SK-N-SH (cell line): ENCODE measurements around the gene MOSPD2. TPM values are rescaled to one million over a fixed set of nuclear protein-coding genes. Genes with fewer than 3 reads are reported as not detected.

Experiments used
- CTCF ChIA-PET: fragments of 300-600, 350-600 bp; formaldehyde crosslinking; extraction: SDS; loops from one replicate; lab custom pipeline; 2021; lab: Yijun Ruan, JAX
- POLR2A ChIA-PET: fragments of 350-600 bp; sonication (Branson Sonifier 250); formaldehyde crosslinking; extraction: SDS; loops from one replicate; lab custom pipeline; 2020; ENCODE audit warnings: antibody characterized with exemption, inconsistent platforms; lab: Yijun Ruan, JAX
- DNase-seq: peaks from one replicate; pipeline ENCODE4 v3.0.0; 2012
- H2AFZ ChIP-seq: fragments of 200-600 bp; sonication (generic); 2 replicates; pipeline ENCODE4 v1.8.1; 2016; ENCODE audit warnings: antibody characterized with exemption, mild to moderate bottlenecking, low read depth
- H3F3A ChIP-seq: fragments of 200-600 bp; sonication (generic); replicated peaks from 2 replicates; pipeline ENCODE3; 2016; ENCODE audit warnings: antibody characterized with exemption, mild to moderate bottlenecking; ENCODE audit not compliant: insufficient read depth
- H3K27ac ChIP-seq, 2 experiments: fragments of 200-500 bp in 1 of 2; fragments of 200-600 bp in 1 of 2; sonication (Bioruptor generic) in 1 of 2; sonication (generic), shearing (Covaris generic) in 1 of 2; 2 replicates each; pipeline versions ENCODE4 v1.5.1 to v1.6.1; 2014 to 2016; ENCODE audit warnings: low read depth in 2 of 2, inconsistent platforms in 1 of 2, low read length in 1 of 2, mild to moderate bottlenecking in 1 of 2, mixed read lengths in 1 of 2
- H3K27me3 ChIP-seq: fragments of 200-600 bp; sonication (generic), shearing (Covaris generic); 2 replicates; pipeline ENCODE4 v1.6.1; 2016; ENCODE audit warnings: mixed run types; ENCODE audit not compliant: insufficient read depth
- H3K36me3 ChIP-seq, 2 experiments: fragments of 200-500 bp in 1 of 2; fragments of 200-600 bp in 1 of 2; sonication (Bioruptor generic) in 1 of 2; sonication (generic) in 1 of 2; replicated peaks in 1 of 2; 2 replicates each; pipeline versions ENCODE3 to v1.5.1; 2014 to 2016; ENCODE audit warnings: low read length in 1 of 2, mild to moderate bottlenecking in 1 of 2; ENCODE audit not compliant: insufficient read depth in 2 of 2, control insufficient read depth in 1 of 2
- H3K4me1 ChIP-seq, 2 experiments: fragments of 200-500 bp in 1 of 2; fragments of 200-600 bp in 1 of 2; sonication (Bioruptor generic) in 1 of 2; sonication (generic), shearing (Covaris generic) in 1 of 2; 2 replicates each; pipeline versions ENCODE4 v1.5.1 to v1.6.1; 2014 to 2016; ENCODE audit warnings: low read depth in 1 of 2, low read length in 1 of 2, mixed run types in 1 of 2; ENCODE audit not compliant: insufficient read depth in 2 of 2, control insufficient read depth in 1 of 2
- H3K4me2 ChIP-seq: fragments of 200-600 bp; sonication (generic), shearing (Covaris generic); 2 replicates; pipeline ENCODE4 v1.6.1; 2017; ENCODE audit warnings: mixed run types
- H3K4me3 ChIP-seq, 2 experiments: fragments of 200-500 bp in 1 of 2; fragments of 200-600 bp in 1 of 2; sonication (Bioruptor generic) in 1 of 2; sonication (generic), shearing (Covaris generic) in 1 of 2; 2 replicates each; pipeline versions ENCODE4 v1.5.1 to v1.8.1; 2014 to 2016; ENCODE audit warnings: low read depth in 2 of 2, inconsistent platforms in 1 of 2, low read length in 1 of 2, mild to moderate bottlenecking in 1 of 2, mixed read lengths in 1 of 2, moderate library complexity in 1 of 2
- H3K79me2 ChIP-seq: fragments of 200-600 bp; sonication (generic); 2 replicates; pipeline ENCODE4 v1.8.1; 2017; ENCODE audit warnings: mild to moderate bottlenecking; ENCODE audit not compliant: insufficient read depth
- H3K9ac ChIP-seq: fragments of 200-600 bp; sonication (generic); 2 replicates; pipeline ENCODE4 v1.6.1; 2017; ENCODE audit warnings: mixed run types
- H3K9me2 ChIP-seq: fragments of 200-600 bp; sonication (generic); 2 replicates; pipeline ENCODE4 v1.6.1; 2017; ENCODE audit warnings: mixed run types
- H3K9me3 ChIP-seq: fragments of 200-600 bp; sonication (generic); 2 replicates; pipeline ENCODE4 v1.6.1; 2017; ENCODE audit warnings: mixed run types, mild to moderate bottlenecking, moderate library complexity
- H4K20me1 ChIP-seq: fragments of 200-600 bp; sonication (generic); 2 replicates; pipeline ENCODE4 v1.6.1; 2017; ENCODE audit warnings: mild to moderate bottlenecking, mixed run types; ENCODE audit not compliant: insufficient read depth
- CHD2 ChIP-seq: fragments of 150-350 bp; IDR thresholded peaks from 2 replicates; pipeline ENCODE4 v1.6.1; 2018; ENCODE audit warnings: low read length; ENCODE audit not compliant: partially characterized antibody
- FOXJ3 ChIP-seq: sonication (generic); formaldehyde crosslinking; IDR thresholded peaks from 2 replicates; pipeline ENCODE4 v1.5.1; 2020; ENCODE audit warnings: mild to moderate bottlenecking, missing genetic modification reagents
- GATA2 ChIP-seq: sonication (generic); formaldehyde crosslinking; IDR thresholded peaks from 2 replicates; pipeline ENCODE4 v1.5.0; 2020; ENCODE audit warnings: mild to moderate bottlenecking, missing genetic modification reagents
- JUND ChIP-seq: IDR thresholded peaks from 2 replicates; pipeline ENCODE4 v1.4.0; 2012
- MEF2A ChIP-seq: IDR thresholded peaks from 2 replicates; pipeline ENCODE4 v1.4.0; 2012; ENCODE audit warnings: low read depth, borderline replicate concordance
- NFIC ChIP-seq: IDR thresholded peaks from 2 replicates; pipeline ENCODE4 v1.4.0; 2012; ENCODE audit warnings: borderline replicate concordance
- NRF1 ChIP-seq: IDR thresholded peaks from 2 replicates; pipeline ENCODE4 v1.6.1; 2012; ENCODE audit warnings: low read depth, mild to moderate bottlenecking, low read length
- POLR2AphosphoS5 ChIP-seq: IDR thresholded peaks from 2 replicates; pipeline ENCODE4 v1.6.1; 2012; ENCODE audit warnings: low read depth, low read length
- RAD21 ChIP-seq: IDR thresholded peaks from 2 replicates; pipeline ENCODE4 v1.6.1; 2012; ENCODE audit warnings: mild to moderate bottlenecking, low read length
- RCOR1 ChIP-seq: fragments of 150-350 bp; IDR thresholded peaks from 2 replicates; pipeline ENCODE4 v1.6.1; 2017; ENCODE audit warnings: antibody characterized with exemption, low read length
- RXRA ChIP-seq: IDR thresholded peaks from 2 replicates; pipeline ENCODE4 v1.4.0; 2012; ENCODE audit warnings: low read depth, mild to moderate bottlenecking, borderline replicate concordance
- SIN3A ChIP-seq: IDR thresholded peaks from 2 replicates; pipeline ENCODE4 v1.6.1; 2012; ENCODE audit warnings: low read depth, mild to moderate bottlenecking, low read length, moderate library complexity, borderline replicate concordance
- SMC3 ChIP-seq: IDR thresholded peaks from 2 replicates; pipeline ENCODE4 v1.6.1; 2012; ENCODE audit warnings: low read depth, low read length, improper control_type of control experiment
- TEAD4 ChIP-seq: IDR thresholded peaks from 2 replicates; pipeline ENCODE4 v1.4.0; 2012; ENCODE audit warnings: mild to moderate bottlenecking, borderline replicate concordance; ENCODE audit not compliant: insufficient read depth
- WGBS: methylation state at CpG from one replicate; pipeline ENCODE4 v1.1.6; 2017; ENCODE audit warnings: low lambda C conversion rate; 5-methylcytosine and 5-hydroxymethylcytosine counted together
- polyA plus RNA-seq, 3 experiments: library from polyadenylated mRNA; depleted of rRNA; stranded (reverse); fragments of >200 nt; gene quantifications; 2 replicates each; pipeline ENCODE4 v1.2.3, GENCODE V29; 2012
- TF ChIP-seq, protein P1 (sequence below): IDR thresholded peaks from 2 replicates; pipeline ENCODE4 v1.4.0; 2012; ENCODE audit warnings: low read depth
- TF ChIP-seq, protein P2 (sequence below): fragments of 200-600 bp; sonication (generic); IDR thresholded peaks from 2 replicates; pipeline ENCODE4 v1.6.1; 2017; ENCODE audit warnings: antibody characterized with exemption, mild to moderate bottlenecking, moderate library complexity
- TF ChIP-seq, protein P3 (sequence below): IDR thresholded peaks from 2 replicates; pipeline ENCODE4 v1.4.0; 2012; ENCODE audit warnings: low read depth, borderline replicate concordance
- TF ChIP-seq, protein P4 (sequence below): fragments of 150-350 bp; IDR thresholded peaks from 2 replicates; pipeline ENCODE4 v1.6.1; 2017; ENCODE audit warnings: antibody characterized with exemption, low read length, low read depth, borderline replicate concordance

The MOSPD2 gene
- polyA plus RNA-seq, 1 of the 3 experiments (the other 2 are of a cell fraction): 7.6 TPM

DNA sequence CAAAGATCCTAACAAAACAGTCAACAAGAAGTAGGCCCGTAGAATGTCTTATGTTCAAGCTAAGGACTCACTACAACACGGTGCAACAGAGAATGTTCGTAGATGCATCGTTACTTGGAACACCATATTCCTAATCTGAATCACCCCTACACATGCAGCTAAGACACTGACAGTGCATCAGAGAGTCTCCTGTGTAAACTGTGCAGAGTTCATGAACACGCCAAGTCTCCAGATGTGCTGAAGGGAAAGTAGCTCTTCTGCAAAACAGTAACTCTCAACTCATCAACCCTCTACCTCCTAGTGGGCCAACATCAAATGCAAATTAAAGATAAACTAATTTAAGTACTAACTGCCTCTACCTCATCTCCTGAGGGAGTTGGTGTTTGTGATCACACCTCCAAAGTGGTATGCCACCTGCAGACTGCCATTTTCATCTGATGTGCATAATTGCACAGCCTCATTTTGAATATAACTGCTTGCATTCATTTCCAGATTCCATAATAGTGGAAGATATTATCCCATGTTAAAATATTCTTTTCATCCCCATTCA is 73.5 kb downstream of the MOSPD2 start:
- Histone ChIP-seq H3K9ac (no peak overlapping the region), H3K4me3 (no peak overlapping the region), H3K9me3 (no peaks in the 10 kb centered on the region)
- DNase-seq: no peak
- TF ChIP-seq RCOR1 (no peak), TEAD4 (no peak), CHD2 (no peak), NRF1 (no peak), GATA2 (CRISPR knock-in tag) (no peak), POLR2AphosphoS5 (no peak), NFIC (no peak), RXRA (no peak), SMC3 (no peak), JUND (no peak), MEF2A (no peak), SIN3A (no peak), RAD21 (no peak), FOXJ3 (CRISPR knock-in tag) (no peak)
- TF ChIP-seq, protein P1, sequence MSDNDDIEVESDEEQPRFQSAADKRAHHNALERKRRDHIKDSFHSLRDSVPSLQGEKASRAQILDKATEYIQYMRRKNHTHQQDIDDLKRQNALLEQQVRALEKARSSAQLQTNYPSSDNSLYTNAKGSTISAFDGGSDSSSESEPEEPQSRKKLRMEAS: no peak
- TF ChIP-seq, protein P2, sequence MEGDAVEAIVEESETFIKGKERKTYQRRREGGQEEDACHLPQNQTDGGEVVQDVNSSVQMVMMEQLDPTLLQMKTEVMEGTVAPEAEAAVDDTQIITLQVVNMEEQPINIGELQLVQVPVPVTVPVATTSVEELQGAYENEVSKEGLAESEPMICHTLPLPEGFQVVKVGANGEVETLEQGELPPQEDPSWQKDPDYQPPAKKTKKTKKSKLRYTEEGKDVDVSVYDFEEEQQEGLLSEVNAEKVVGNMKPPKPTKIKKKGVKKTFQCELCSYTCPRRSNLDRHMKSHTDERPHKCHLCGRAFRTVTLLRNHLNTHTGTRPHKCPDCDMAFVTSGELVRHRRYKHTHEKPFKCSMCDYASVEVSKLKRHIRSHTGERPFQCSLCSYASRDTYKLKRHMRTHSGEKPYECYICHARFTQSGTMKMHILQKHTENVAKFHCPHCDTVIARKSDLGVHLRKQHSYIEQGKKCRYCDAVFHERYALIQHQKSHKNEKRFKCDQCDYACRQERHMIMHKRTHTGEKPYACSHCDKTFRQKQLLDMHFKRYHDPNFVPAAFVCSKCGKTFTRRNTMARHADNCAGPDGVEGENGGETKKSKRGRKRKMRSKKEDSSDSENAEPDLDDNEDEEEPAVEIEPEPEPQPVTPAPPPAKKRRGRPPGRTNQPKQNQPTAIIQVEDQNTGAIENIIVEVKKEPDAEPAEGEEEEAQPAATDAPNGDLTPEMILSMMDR: no peak
- TF ChIP-seq, protein P3, sequence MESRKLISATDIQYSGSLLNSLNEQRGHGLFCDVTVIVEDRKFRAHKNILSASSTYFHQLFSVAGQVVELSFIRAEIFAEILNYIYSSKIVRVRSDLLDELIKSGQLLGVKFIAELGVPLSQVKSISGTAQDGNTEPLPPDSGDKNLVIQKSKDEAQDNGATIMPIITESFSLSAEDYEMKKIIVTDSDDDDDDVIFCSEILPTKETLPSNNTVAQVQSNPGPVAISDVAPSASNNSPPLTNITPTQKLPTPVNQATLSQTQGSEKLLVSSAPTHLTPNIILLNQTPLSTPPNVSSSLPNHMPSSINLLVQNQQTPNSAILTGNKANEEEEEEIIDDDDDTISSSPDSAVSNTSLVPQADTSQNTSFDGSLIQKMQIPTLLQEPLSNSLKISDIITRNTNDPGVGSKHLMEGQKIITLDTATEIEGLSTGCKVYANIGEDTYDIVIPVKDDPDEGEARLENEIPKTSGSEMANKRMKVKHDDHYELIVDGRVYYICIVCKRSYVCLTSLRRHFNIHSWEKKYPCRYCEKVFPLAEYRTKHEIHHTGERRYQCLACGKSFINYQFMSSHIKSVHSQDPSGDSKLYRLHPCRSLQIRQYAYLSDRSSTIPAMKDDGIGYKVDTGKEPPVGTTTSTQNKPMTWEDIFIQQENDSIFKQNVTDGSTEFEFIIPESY: no peak
- TF ChIP-seq, protein P4, sequence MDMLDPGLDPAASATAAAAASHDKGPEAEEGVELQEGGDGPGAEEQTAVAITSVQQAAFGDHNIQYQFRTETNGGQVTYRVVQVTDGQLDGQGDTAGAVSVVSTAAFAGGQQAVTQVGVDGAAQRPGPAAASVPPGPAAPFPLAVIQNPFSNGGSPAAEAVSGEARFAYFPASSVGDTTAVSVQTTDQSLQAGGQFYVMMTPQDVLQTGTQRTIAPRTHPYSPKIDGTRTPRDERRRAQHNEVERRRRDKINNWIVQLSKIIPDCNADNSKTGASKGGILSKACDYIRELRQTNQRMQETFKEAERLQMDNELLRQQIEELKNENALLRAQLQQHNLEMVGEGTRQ: no peak
- TF ChIP-seq, all 33 proteins: peak for 0
- no peaks in the 10 kb centered on the region for H4K20me1 ChIP-seq
- POLR2A ChIA-PET: no interaction called here
- H3K4me2 ChIP-seq: no peak overlapping the region
- no peaks in the 10 kb centered on the region for H3K27me3 ChIP-seq
- no peaks in the 10 kb centered on the region for H3K9me2 ChIP-seq
- no peaks in the 10 kb centered on the region for H3F3A ChIP-seq
- H3K79me2 ChIP-seq: no peaks in the 10 kb centered on the region
- no peak overlapping the region for H3K27ac ChIP-seq
- CTCF ChIA-PET: no interaction called here
- no peaks in the 10 kb centered on the region for H3K4me1 ChIP-seq
- 39% methylated on average over 5 of the region's 5 CpGs for WGBS
- no peaks in the 10 kb centered on the region for H3K36me3 ChIP-seq
- H2AFZ ChIP-seq: no peak overlapping the region
